Body of pancreas (tissue), 4 donors: Measurements from ENCODE around the gene ULK4. TPM values are rescaled to one million over a fixed set of nuclear protein-coding genes. Genes with fewer than 3 reads are reported as not detected.

ENCODE experiments used
- ATAC-seq: fragments of 150-250 bp; one replicate; pipeline ENCODE4 v1.9.1; 2016
- DNase-seq, 4 donors: peaks; one replicate each; pipeline ENCODE4 v3.0.0-alpha.2; 2019
- H3K27ac ChIP-seq, 4 donors: fragments of 200-600 bp; sonication (generic); 1 replicate in 3 of 4; 2 replicates in 1 of 4; pipeline versions ENCODE4 v1.5.1 to v1.6.1; 2016 to 2019; ENCODE audit warnings: mild to moderate bottlenecking in 1 of 4, mixed read lengths in 1 of 4, moderate library complexity in 1 of 4
- H3K27me3 ChIP-seq, 2 donors: fragments of 200-600 bp; sonication (generic); one replicate each; pipeline ENCODE4 v1.6.0; 2016; ENCODE audit warnings: mild to moderate bottlenecking in 1 of 2
- H3K36me3 ChIP-seq, 2 donors: fragments of 200-600 bp; sonication (generic); replicated peaks in 1 of 2; 2 replicates each; pipeline ENCODE4 v1.5.1; 2016; ENCODE audit warnings: low read depth in 2 of 2; ENCODE audit not compliant: insufficient read depth in 1 of 2
- H3K4me1 ChIP-seq: fragments of 200-600 bp; sonication (generic); one replicate; pipeline ENCODE4 v1.6.0; 2016
- H3K4me3 ChIP-seq, 2 donors: fragments of 200-600 bp; sonication (generic); 1 replicate in 1 of 2; 2 replicates in 1 of 2; pipeline ENCODE4 v1.5.1; 2016 to 2019
- H3K9me3 ChIP-seq, 3 donors: fragments of 200-600 bp; sonication (generic); 1 replicate in 2 of 3; 2 replicates in 1 of 3; pipeline ENCODE4 v1.5.1; 2016
- CTCF ChIP-seq, 7 experiments: fragments of 450-650 bp in 4 of 7; fragments of 200-600 bp in 3 of 7; sonication (generic) in 3 of 7; IDR thresholded peaks; one replicate each; pipeline ENCODE4 v1.5.1; 2016 to 2019; ENCODE audit warnings: antibody characterized with exemption in 7 of 7
- POLR2A ChIP-seq, 3 donors: fragments of 450-650 bp; IDR thresholded peaks; one replicate each; pipeline ENCODE4 v1.6.1; 2016; ENCODE audit warnings: antibody characterized with exemption in 3 of 3, mild to moderate bottlenecking in 2 of 3
- WGBS, 2 donors: methylation state at CpG; one replicate each; pipeline ENCODE4 v1.1.5; 2017; 5-methylcytosine and 5-hydroxymethylcytosine counted together
- intact Hi-C: fragments of 100-400 bp; cut with DNase I; formaldehyde crosslinking; loops from one replicate; pipeline ENCODE4 v1.15.1; 2023
- total RNA-seq, 2 donors: library from RNA; depleted of rRNA; stranded (reverse); fragments of >200 nt; gene quantifications; one replicate each; pipeline ENCODE4 v1.1.0, GENCODE V29; 2016

The ULK4 gene
- total RNA-seq, 2 donors from 2014 or later, result 7.3 to 12.5 TPM

GRCh38 chr3:41323467-41324155 is 638.3 kb downstream of the ULK4 start:
- intact Hi-C loops, result no loop called here

GRCh38 chr3:41321642-41321980 is 640.3 kb downstream of the ULK4 start:
- ATAC-seq, result no peak
- Histone ChIP-seq H3K4me1 (no peaks in the 10 kb centered on the region), H3K9me3 (no peaks in the 10 kb centered on the region), H3K4me3 (no peak overlapping the region), H3K27me3 (no peaks in the 10 kb centered on the region), H3K36me3 (no peaks in the 10 kb centered on the region), H3K27ac (no peak overlapping the region)
- intact Hi-C loops, result no loop called here
- TF ChIP-seq CTCF (IDR thresholded peaks at IDR 0.05) (no peak), POLR2A (IDR thresholded peaks at IDR 0.05) (no peak)
- DNase-seq, result no peak
- WGBS, 2 donors, result 87 to 88% methylated on average over 5 of the region's 5 CpGs

More at GRCh38 chr3:41323467-41324155, 638.3 kb downstream of the ULK4 start:
- Histone ChIP-seq H3K4me3 (no peak overlapping the region), H3K4me1 (no peaks in the 10 kb centered on the region), H3K27ac (no peak overlapping the region), H3K36me3 (no peaks in the 10 kb centered on the region), H3K27me3 (no peaks in the 10 kb centered on the region), H3K9me3 (no peaks in the 10 kb centered on the region)
- TF ChIP-seq CTCF (IDR thresholded peaks at IDR 0.05) (no peak), POLR2A (IDR thresholded peaks at IDR 0.05) (no peak)
- DNase-seq (no peak), ATAC-seq (no peak)
- WGBS, 2 donors, result 55 to 65% methylated on average over 3 of the region's 3 CpGs

- no peaks in the 10 kb centered on the region for H3K4me1 ChIP-seq
- ATAC-seq, result no peak
- TF ChIP-seq POLR2A (IDR thresholded peaks at IDR 0.05) (no peak), CTCF (IDR thresholded peaks at IDR 0.05) (no peak)
- no peak overlapping the region for H3K4me3 ChIP-seq
- DNase-seq, result no peak
- H3K27ac ChIP-seq, result no peak overlapping the region
- 75 to 79% methylated on average over 8 of the region's 8 CpGs for WGBS, 2 donors
- intact Hi-C loops, result no loop called here
- no peaks in the 10 kb centered on the region for H3K27me3 ChIP-seq
- H3K9me3 ChIP-seq, result no peaks in the 10 kb centered on the region
- no peaks in the 10 kb centered on the region for H3K36me3 ChIP-seq
These were observed 640.8 kb downstream of the ULK4 start for GRCh38 chr3:41320953-41321641.

GRCh38 chr3:41318520-41318919 is 643.4 kb downstream of the ULK4 start:
- intact Hi-C loops, result no loop called here
- no peak for DNase-seq
- no peak for TF ChIP-seq POLR2A (IDR thresholded peaks at IDR 0.05)
- TF ChIP-seq CTCF (IDR thresholded peaks at IDR 0.05), result no peak
- ATAC-seq, result no peak
- Histone ChIP-seq H3K4me3 (no peak overlapping the region), H3K27me3 (no peaks in the 10 kb centered on the region), H3K4me1 (no peaks in the 10 kb centered on the region), H3K36me3 (no peaks in the 10 kb centered on the region), H3K27ac (no peak overlapping the region), H3K9me3 (no peaks in the 10 kb centered on the region)
- 58 to 65% methylated on average over 2 of the region's 2 CpGs for WGBS, 2 donors

GRCh38 chr3:41317718-41318117 is 644.2 kb downstream of the ULK4 start:
- no peak overlapping the region for H3K27ac ChIP-seq
- H3K4me1 ChIP-seq, result no peaks in the 10 kb centered on the region
- DNase-seq (no peak), ATAC-seq (no peak)
- H3K9me3 ChIP-seq, result no peaks in the 10 kb centered on the region
- intact Hi-C loops, result no loop called here
- no peaks in the 10 kb centered on the region for H3K27me3 ChIP-seq
- no peaks in the 10 kb centered on the region for H3K36me3 ChIP-seq
- no peak for TF ChIP-seq CTCF (IDR thresholded peaks at IDR 0.05)
- no peak for TF ChIP-seq POLR2A (IDR thresholded peaks at IDR 0.05)
- 42 to 56% methylated on average over 1 of the region's 1 CpG for WGBS, 2 donors
- no peak overlapping the region for H3K4me3 ChIP-seq
